ENCODE measurements around the gene ATP11A.

ATP11A gene

DNA sequence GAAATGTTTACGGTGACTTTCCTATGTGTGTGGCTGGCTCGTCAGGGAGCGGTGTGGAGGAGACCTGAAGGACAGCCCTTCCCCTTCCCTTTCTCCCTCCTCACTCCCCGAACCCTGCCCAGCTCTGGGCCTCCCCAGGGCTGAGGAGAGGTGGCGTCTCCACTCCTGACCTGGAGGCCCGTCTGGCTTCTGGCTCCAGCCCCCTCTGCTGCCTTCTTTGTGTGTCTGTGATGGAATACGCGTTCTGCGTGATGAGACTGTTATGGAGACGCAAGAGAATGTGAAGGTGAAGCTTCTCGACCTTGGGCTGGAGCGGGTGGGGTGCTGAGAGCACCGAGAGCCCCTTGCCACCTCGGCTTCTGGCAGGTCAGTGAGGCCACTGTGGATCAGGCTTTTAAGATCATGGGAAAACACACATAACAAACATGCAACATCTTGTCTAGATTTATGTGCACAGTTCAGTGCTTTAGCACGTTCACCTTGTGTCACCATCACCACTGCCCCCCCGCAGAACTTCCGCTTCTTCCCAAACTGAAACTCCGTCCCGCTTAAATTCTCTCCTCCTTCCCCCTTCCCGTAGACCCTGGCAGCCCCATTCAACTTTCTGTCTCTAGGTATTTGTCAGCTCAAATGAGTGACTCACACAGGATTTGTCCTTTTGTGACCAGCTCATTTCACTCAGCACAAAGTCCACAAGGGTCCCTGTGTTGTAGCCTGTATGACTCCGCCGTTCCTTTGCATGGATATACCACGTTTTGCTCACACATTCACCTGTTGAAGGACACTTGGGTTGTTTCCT is 24.7 kb downstream of the ATP11A start:
- H3K4me1 ChIP-seq (ENCODE audit: insufficient read depth, low read length) = peaks cover 29% of the 10 kb centered on the region
- H3K9ac ChIP-seq (ENCODE audit: low read depth, low read length) = peak overlapping the region; percentile 18; the same call in 1 of the 2 replicates
- no peaks in the 10 kb centered on the region for H3K36me3 ChIP-seq (ENCODE audit: insufficient read depth, low read depth, low read length)
- no peak overlapping the region for H3K4me3 ChIP-seq (ENCODE audit: low read length)
- peak overlapping the region; percentile 62 for H3K27ac ChIP-seq (ENCODE audit: low read length)
- no peaks in the 10 kb centered on the region for H3K9me3 ChIP-seq (ENCODE audit: insufficient read depth, low read depth, low read length)
- no peaks in the 10 kb centered on the region for H3K27me3 ChIP-seq (ENCODE audit: insufficient read depth, low read length)

DNA sequence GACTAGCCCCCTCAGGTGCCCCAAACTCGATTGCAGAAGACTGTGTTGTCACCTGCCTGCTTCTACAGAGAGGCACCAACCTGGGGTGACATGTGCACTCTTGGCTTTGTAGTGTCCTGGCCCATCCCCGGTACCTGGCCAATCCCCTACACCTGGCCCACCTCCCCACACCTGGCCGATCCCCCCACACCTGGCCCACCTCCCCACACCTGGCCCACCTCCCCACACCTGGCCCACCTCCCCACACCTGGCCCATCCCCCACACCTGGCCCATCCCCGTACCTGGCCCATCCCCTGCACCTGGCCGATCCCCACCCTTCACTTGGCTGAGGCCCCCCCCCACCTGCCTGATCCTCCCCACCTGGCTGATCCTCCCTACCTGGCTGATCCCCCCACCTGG is 25.4 kb downstream of the ATP11A start:
- no peak overlapping the region for H3K27ac ChIP-seq (ENCODE audit: low read length)
- no peaks in the 10 kb centered on the region for H3K36me3 ChIP-seq (ENCODE audit: insufficient read depth, low read depth, low read length)
- peaks cover 29% of the 10 kb centered on the region for H3K4me1 ChIP-seq (ENCODE audit: insufficient read depth, low read length)
- no peaks in the 10 kb centered on the region for H3K9me3 ChIP-seq (ENCODE audit: insufficient read depth, low read depth, low read length)
- H3K27me3 ChIP-seq (ENCODE audit: insufficient read depth, low read length) = no peaks in the 10 kb centered on the region
- H3K4me3 ChIP-seq (ENCODE audit: low read length) = no peak overlapping the region
- 0 out of 2 replicates have a peak overlapping the region, but pooled peaks have one; percentile 18 for H3K9ac ChIP-seq (ENCODE audit: low read depth, low read length)

DNA sequence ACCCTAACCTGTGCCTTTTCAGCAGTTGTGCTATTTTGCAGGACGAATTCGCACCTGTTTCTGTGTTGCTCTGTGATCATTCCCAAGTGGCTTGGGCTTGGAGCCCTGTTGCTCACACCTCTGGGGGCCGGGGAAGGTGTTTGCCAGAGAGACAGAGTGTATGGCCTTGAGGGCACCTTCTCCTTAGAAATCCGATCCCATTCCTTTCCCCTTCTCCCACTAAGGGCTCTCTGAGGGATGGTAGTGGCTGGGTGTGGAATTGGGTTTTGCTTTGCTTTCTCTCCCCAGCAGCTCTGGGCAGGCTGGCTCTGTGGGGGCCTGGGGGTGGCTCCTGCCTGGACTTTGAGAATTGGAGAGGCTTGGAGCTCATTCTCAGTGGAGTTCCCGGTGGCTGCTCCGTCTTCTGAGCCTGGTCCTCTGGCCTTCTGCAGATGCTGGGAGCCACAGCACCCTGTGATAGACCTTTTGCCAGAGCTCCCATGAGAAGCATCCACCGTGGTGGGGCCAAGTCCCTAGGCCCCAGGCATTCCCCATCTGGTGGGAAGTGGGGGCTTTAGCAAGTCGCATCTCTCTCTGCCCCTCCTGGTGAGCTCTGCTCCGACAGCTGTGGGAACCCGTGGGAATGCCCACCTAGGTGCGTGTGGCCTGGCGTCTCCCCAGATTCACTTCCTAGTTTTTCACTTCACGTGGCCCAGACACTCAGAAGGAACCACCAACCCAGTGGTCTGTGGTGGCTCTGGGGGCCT is 26.1 kb downstream of the ATP11A start:
- H3K36me3 ChIP-seq (ENCODE audit: insufficient read depth, low read depth, low read length) = no peaks in the 10 kb centered on the region
- peaks cover 29% of the 10 kb centered on the region for H3K4me1 ChIP-seq (ENCODE audit: insufficient read depth, low read length)
- H3K4me3 ChIP-seq (ENCODE audit: low read length) = no peak overlapping the region
- H3K9me3 ChIP-seq (ENCODE audit: insufficient read depth, low read depth, low read length) = no peaks in the 10 kb centered on the region
- no peak overlapping the region for H3K27ac ChIP-seq (ENCODE audit: low read length)
- no peaks in the 10 kb centered on the region for H3K27me3 ChIP-seq (ENCODE audit: insufficient read depth, low read length)
- no peak overlapping the region for H3K9ac ChIP-seq (ENCODE audit: low read depth, low read length)

DNA sequence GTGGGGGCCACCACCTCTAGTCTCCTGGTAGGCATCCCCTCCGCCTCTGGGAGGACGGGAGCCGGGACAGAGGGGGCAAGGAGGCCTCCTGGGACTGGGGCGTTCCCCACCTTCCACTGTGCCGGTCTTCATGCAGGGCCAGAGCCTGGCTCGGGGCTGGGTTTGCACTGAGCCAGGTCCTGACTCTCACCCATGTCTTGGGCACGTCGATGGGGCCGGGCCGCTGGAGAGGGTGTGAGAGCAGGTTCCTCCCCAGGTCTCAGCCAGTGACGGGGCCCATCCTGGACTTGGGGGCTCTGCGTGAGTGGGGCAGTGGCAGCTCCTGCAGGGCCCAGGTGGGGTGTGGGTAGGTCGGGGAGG is 26.6 kb downstream of the ATP11A start:
- Histone ChIP-seq H3K36me3 (ENCODE audit: insufficient read depth, low read depth, low read length) (no peaks in the 10 kb centered on the region), H3K4me1 (ENCODE audit: insufficient read depth, low read length) (peaks cover 29% of the 10 kb centered on the region), H3K9ac (ENCODE audit: low read depth, low read length) (no peak overlapping the region), H3K27ac (ENCODE audit: low read length) (no peak overlapping the region), H3K4me3 (ENCODE audit: low read length) (no peak overlapping the region), H3K27me3 (ENCODE audit: insufficient read depth, low read length) (no peaks in the 10 kb centered on the region), H3K9me3 (ENCODE audit: insufficient read depth, low read depth, low read length) (no peaks in the 10 kb centered on the region)

DNA sequence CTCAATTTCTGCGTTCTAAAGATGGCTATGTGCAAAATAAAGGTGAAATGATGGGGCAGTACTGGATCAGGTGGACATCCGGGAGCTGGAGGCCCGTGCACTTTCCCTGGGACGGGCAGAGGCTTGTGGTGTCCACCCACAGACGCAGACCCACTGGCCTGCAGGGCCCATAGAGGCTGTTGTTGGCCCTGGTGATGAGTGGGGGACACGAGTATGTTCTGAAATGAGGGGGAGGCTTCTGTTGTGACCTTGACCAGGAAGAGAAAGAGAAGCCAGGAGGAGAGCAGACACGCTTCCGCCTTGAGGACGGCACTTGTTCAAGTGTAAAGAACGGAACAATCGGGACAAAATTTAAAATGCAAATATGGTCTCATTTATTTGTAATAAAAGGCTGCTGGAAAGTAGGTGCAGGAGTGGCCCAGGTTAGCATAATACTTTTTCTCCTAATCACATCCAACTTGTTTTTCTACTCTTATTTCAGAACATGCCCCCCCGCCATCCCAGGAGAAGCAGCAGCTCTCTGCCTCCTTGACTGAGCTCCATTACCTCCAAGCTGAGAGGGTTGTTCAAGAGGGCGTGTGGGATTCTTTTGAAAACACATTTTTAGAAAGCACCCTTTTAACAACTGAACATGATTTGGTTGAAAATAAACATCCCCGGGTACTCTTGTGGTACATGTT is 27.1 kb downstream of the ATP11A start:
- H3K9ac ChIP-seq (ENCODE audit: low read depth, low read length) = no peak overlapping the region
- no peaks in the 10 kb centered on the region for H3K36me3 ChIP-seq (ENCODE audit: insufficient read depth, low read depth, low read length)
- H3K4me3 ChIP-seq (ENCODE audit: low read length) = no peak overlapping the region
- no peak overlapping the region for H3K27ac ChIP-seq (ENCODE audit: low read length)
- H3K9me3 ChIP-seq (ENCODE audit: insufficient read depth, low read depth, low read length) = no peaks in the 10 kb centered on the region
- H3K4me1 ChIP-seq (ENCODE audit: insufficient read depth, low read length) = peaks cover 27% of the 10 kb centered on the region
- no peaks in the 10 kb centered on the region for H3K27me3 ChIP-seq (ENCODE audit: insufficient read depth, low read length)

DNA sequence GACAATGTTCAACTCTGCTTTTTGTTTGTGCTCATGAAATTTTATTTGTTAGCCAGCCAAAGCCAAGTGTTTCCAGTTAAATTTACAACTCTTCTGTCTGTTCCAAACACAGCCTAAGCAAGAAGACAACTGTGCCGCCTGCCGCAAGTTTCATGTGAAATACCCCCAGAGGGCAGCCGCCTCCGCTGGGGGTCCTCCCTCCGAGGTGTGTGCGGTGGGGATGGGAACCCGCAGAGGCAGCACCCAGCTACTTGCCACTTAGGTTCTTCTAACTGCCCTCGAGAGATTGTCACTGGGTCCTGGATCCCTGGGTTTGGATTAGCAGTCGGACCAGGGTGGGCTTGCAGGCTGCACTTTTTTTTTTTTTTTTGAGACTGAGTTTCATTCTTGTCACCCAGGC is 28.5 kb downstream of the ATP11A start:
- H3K36me3 ChIP-seq (ENCODE audit: insufficient read depth, low read depth, low read length) = no peaks in the 10 kb centered on the region
- no peak overlapping the region for H3K27ac ChIP-seq (ENCODE audit: low read length)
- no peaks in the 10 kb centered on the region for H3K9me3 ChIP-seq (ENCODE audit: insufficient read depth, low read depth, low read length)
- no peaks in the 10 kb centered on the region for H3K27me3 ChIP-seq (ENCODE audit: insufficient read depth, low read length)
- H3K9ac ChIP-seq (ENCODE audit: low read depth, low read length) = no peak overlapping the region
- no peak overlapping the region for H3K4me3 ChIP-seq (ENCODE audit: low read length)
- H3K4me1 ChIP-seq (ENCODE audit: insufficient read depth, low read length) = peaks cover 18% of the 10 kb centered on the region

DNA sequence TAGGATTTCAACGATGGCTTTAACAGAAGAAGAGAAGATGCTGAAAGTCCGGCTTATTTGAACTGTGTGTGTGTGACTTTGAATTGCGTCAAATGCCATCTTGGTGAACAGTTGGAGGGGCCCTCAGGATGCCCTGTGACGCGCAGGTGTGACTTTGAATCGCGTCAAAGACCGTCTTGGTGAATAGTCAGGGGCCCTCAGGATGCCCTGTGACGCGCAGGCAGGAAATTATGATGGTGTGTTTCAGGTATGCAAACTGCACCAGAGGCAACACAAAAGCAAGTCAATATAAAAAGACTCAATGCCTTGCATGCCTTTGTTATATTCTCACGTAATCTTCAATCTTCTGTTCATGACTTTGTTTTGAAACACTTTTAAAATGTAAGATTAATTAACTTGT is 29.2 kb downstream of the ATP11A start:
- no peak overlapping the region for H3K4me3 ChIP-seq (ENCODE audit: low read length)
- H3K36me3 ChIP-seq (ENCODE audit: insufficient read depth, low read depth, low read length) = no peaks in the 10 kb centered on the region
- no peak overlapping the region for H3K9ac ChIP-seq (ENCODE audit: low read depth, low read length)
- no peaks in the 10 kb centered on the region for H3K27me3 ChIP-seq (ENCODE audit: insufficient read depth, low read length)
- peaks cover 18% of the 10 kb centered on the region for H3K4me1 ChIP-seq (ENCODE audit: insufficient read depth, low read length)
- no peaks in the 10 kb centered on the region for H3K9me3 ChIP-seq (ENCODE audit: insufficient read depth, low read depth, low read length)
- H3K27ac ChIP-seq (ENCODE audit: low read length) = no peak overlapping the region

DNA sequence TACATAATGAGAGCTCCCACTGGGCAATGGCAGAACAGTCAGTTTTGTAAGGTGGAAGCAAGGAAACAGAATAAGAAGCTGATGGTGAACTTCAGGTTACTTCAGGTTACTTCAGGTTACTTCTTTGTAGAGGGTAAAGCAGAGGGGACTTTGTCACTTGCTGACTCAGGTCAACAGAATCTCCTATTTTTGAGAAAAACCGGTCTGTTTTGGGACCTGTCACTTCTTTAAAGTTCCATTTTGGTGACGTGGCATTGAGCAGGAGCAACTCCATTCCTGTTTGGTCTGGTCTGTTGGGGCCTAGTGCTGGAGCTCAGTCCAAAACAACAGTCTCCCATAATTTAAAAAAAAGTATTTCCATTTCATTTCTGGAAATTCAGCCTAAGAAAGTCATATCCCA is 29.7 kb downstream of the ATP11A start:
- H3K4me1 ChIP-seq (ENCODE audit: insufficient read depth, low read length) = peaks cover 16% of the 10 kb centered on the region
- no peak overlapping the region for H3K27ac ChIP-seq (ENCODE audit: low read length)
- no peak overlapping the region for H3K4me3 ChIP-seq (ENCODE audit: low read length)
- no peaks in the 10 kb centered on the region for H3K27me3 ChIP-seq (ENCODE audit: insufficient read depth, low read length)
- no peaks in the 10 kb centered on the region for H3K9me3 ChIP-seq (ENCODE audit: insufficient read depth, low read depth, low read length)
- H3K9ac ChIP-seq (ENCODE audit: low read depth, low read length) = no peak overlapping the region
- H3K36me3 ChIP-seq (ENCODE audit: insufficient read depth, low read depth, low read length) = no peaks in the 10 kb centered on the region

DNA sequence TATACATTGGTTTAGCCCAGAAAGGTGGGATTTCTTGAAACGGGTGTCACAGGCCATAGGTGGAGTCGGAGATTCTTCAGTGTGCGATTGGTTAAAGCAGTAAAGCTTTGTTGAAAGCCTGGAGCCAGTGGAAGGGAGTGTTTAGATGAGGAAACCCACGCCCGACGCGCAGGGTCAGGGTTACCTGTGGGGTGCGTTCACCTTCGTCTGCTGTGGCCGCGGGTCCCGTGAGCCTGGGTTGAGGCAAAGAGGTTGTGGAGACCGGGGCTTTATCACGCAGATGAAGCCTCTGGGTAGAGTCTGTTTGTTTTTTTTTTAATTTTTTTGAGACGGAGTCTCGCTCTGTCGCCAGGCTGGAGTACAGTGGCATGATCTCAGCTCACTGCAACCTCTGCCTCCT is 30.4 kb downstream of the ATP11A start:
- H3K27me3 ChIP-seq (ENCODE audit: insufficient read depth, low read length) = no peaks in the 10 kb centered on the region
- H3K27ac ChIP-seq (ENCODE audit: low read length) = no peak overlapping the region
- no peaks in the 10 kb centered on the region for H3K36me3 ChIP-seq (ENCODE audit: insufficient read depth, low read depth, low read length)
- H3K4me1 ChIP-seq (ENCODE audit: insufficient read depth, low read length) = peaks cover 12% of the 10 kb centered on the region
- H3K9ac ChIP-seq (ENCODE audit: low read depth, low read length) = no peak overlapping the region
- H3K4me3 ChIP-seq (ENCODE audit: low read length) = no peak overlapping the region
- H3K9me3 ChIP-seq (ENCODE audit: insufficient read depth, low read depth, low read length) = no peaks in the 10 kb centered on the region

DNA sequence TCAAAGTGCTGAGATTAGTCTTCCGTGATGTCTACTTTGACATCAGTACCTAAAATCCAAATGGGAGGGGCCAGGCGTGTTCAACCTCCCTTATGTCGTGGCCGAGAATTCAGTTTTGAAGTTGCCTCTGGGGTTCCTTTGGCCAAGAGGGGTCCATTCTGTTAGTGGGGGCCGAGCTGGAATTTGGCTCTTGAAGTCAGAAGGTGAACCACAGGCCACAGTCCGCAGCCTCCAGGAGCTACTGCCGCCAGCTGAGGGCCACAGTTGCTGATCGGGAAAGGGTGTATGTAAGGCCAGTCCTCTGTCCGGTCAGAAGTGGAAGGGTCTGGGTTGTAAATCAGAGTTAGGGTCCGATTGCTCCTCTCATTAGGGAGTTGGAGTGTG is 31.0 kb downstream of the ATP11A start:
- no peaks in the 10 kb centered on the region for H3K27me3 ChIP-seq (ENCODE audit: insufficient read depth, low read length)
- H3K27ac ChIP-seq (ENCODE audit: low read length) = no peak overlapping the region
- no peak overlapping the region for H3K4me3 ChIP-seq (ENCODE audit: low read length)
- peaks cover 14% of the 10 kb centered on the region for H3K4me1 ChIP-seq (ENCODE audit: insufficient read depth, low read length)
- H3K9ac ChIP-seq (ENCODE audit: low read depth, low read length) = no peak overlapping the region
- H3K36me3 ChIP-seq (ENCODE audit: insufficient read depth, low read depth, low read length) = no peaks in the 10 kb centered on the region
- no peaks in the 10 kb centered on the region for H3K9me3 ChIP-seq (ENCODE audit: insufficient read depth, low read depth, low read length)

DNA sequence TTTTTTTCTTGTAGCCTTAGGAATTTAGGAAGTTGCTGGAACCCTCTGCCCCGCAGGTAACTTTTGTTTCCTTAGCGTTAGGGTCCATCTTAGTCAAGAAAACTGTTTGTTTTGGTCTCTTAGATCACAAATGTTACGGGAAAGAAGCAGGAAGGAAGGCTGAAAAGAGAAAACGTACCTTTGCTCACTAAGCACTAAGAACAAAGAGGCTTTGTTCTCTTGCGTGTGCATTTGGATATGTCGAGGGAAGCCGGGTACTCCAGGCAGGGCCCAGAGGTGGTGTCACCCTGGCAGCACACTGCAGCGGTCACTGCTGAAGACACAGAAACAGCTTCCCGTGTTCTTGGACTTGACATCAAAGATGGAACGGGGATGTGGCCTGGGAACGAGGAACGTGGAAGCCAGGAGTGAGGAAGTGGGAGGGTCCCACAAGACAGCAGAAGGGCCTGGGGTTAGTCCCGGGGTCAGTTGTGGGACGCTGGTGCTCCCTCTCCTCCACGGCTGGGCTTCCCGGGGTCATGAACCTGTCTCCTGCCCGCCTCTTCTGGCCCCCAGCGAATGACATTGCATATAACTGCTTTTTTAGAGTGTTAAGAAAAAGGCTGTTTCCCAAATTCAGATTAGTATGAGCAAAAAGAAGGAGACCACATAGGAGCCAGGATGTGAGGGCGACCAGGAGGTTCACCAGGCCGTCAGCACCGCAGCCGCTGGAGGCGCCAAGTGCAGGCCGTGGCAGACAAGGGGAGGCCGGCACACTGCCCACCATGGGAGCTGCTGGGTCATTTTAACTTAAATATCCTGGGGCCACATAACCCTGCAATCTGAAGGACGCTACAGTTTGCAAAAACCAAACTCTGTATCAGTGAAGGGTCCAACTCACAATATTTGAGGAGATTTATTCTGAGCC is 31.6 kb downstream of the ATP11A start:
- Histone ChIP-seq H3K36me3 (ENCODE audit: insufficient read depth, low read depth, low read length) (no peaks in the 10 kb centered on the region), H3K4me1 (ENCODE audit: insufficient read depth, low read length) (peaks cover 19% of the 10 kb centered on the region), H3K27ac (ENCODE audit: low read length) (no peak overlapping the region), H3K27me3 (ENCODE audit: insufficient read depth, low read length) (no peaks in the 10 kb centered on the region), H3K9me3 (ENCODE audit: insufficient read depth, low read depth, low read length) (no peaks in the 10 kb centered on the region), H3K9ac (ENCODE audit: low read depth, low read length) (no peak overlapping the region), H3K4me3 (ENCODE audit: low read length) (no peak overlapping the region)
